ENCODE results near the gene CLMP. TPM values are rescaled to one million over a fixed set of nuclear protein-coding genes. Genes with fewer than 3 reads are reported as not detected.

Gene CLMP
- total RNA-seq, 1 donor from 2014 or later = 6.6 TPM

GRCh38 chr11:123045101-123045500, 149.9 kb downstream of the CLMP start:
- TF ChIP-seq, protein P1, sequence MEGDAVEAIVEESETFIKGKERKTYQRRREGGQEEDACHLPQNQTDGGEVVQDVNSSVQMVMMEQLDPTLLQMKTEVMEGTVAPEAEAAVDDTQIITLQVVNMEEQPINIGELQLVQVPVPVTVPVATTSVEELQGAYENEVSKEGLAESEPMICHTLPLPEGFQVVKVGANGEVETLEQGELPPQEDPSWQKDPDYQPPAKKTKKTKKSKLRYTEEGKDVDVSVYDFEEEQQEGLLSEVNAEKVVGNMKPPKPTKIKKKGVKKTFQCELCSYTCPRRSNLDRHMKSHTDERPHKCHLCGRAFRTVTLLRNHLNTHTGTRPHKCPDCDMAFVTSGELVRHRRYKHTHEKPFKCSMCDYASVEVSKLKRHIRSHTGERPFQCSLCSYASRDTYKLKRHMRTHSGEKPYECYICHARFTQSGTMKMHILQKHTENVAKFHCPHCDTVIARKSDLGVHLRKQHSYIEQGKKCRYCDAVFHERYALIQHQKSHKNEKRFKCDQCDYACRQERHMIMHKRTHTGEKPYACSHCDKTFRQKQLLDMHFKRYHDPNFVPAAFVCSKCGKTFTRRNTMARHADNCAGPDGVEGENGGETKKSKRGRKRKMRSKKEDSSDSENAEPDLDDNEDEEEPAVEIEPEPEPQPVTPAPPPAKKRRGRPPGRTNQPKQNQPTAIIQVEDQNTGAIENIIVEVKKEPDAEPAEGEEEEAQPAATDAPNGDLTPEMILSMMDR (IDR thresholded peaks at IDR 0.05) = no peak
- no peak overlapping the region for H3K27ac Mint-ChIP-seq (ENCODE audit: unreplicated experiment)
- no peaks in the 10 kb centered on the region for H3K27me3 Mint-ChIP-seq (ENCODE audit: low read depth)
- H3K4me1 Mint-ChIP-seq (ENCODE audit: low read depth) = no peaks in the 10 kb centered on the region
- no peak for DNase-seq (ENCODE audit: low spot score)
- no peaks in the 10 kb centered on the region for H3K36me3 Mint-ChIP-seq (ENCODE audit: low read depth)
- no peaks in the 10 kb centered on the region for H3K9me3 Mint-ChIP-seq (ENCODE audit: low read depth)
- H3K4me3 Mint-ChIP-seq (ENCODE audit: unreplicated experiment) = no peak overlapping the region

DNA sequence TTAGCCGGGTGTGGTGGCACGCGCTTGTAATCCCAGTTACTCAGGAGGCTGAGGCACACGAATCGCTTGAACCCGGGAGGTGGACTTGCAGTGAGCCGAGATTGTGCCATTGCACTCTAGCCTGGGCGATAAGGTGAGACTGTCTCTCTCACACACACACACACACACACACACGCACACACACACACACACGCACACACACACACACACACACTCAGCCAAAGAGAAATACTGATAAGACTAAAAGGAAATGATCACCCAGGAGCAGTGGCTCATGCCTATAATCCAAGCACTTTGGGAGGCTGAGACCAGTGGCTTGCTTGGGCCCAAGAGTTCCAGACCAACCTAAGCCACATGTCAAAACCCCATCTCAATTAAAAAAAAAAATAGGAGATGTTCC, 153.9 kb downstream of the CLMP start:
- TF ChIP-seq, protein P1 (IDR thresholded peaks at IDR 0.05) = no peak
- Mint-ChIP-seq H3K27me3 (ENCODE audit: low read depth) (no peaks in the 10 kb centered on the region), H3K4me1 (ENCODE audit: low read depth) (no peaks in the 10 kb centered on the region), H3K27ac (ENCODE audit: unreplicated experiment) (no peak overlapping the region), H3K36me3 (ENCODE audit: low read depth) (no peaks in the 10 kb centered on the region), H3K9me3 (ENCODE audit: low read depth) (no peaks in the 10 kb centered on the region), H3K4me3 (ENCODE audit: unreplicated experiment) (no peak overlapping the region)
- no peak for DNase-seq (ENCODE audit: low spot score)

DNA sequence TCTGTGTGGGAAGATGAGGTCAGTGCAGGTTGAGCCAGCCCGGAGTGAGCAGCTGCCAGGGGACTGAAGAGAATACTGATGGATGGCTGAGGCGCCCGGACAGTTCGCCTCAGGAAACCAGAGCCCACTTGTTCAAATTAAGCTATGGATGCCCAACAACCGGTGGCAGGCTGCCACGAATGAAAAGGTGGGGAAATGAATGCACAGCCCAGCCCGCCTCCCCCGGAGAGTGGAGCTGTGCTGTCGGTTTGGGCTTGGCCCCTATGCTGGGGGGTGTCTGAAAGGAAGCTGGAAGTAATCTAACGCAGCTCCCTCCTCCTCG, 155.0 kb downstream of the CLMP start:
- Mint-ChIP-seq H3K27ac (ENCODE audit: unreplicated experiment) (no peak overlapping the region), H3K4me3 (ENCODE audit: unreplicated experiment) (no peak overlapping the region), H3K9me3 (ENCODE audit: low read depth) (no peaks in the 10 kb centered on the region), H3K4me1 (ENCODE audit: low read depth) (no peaks in the 10 kb centered on the region), H3K27me3 (ENCODE audit: low read depth) (no peaks in the 10 kb centered on the region), H3K36me3 (ENCODE audit: low read depth) (no peaks in the 10 kb centered on the region)
- DNase-seq (ENCODE audit: low spot score) = no peak
- TF ChIP-seq, protein P1 (IDR thresholded peaks at IDR 0.05) = no peak

- TF ChIP-seq, protein P1 (IDR thresholded peaks at IDR 0.05) = no peak
- no peak for DNase-seq (ENCODE audit: low spot score)
- Mint-ChIP-seq H3K27me3 (ENCODE audit: low read depth) (no peaks in the 10 kb centered on the region), H3K9me3 (ENCODE audit: low read depth) (no peaks in the 10 kb centered on the region), H3K36me3 (ENCODE audit: low read depth) (no peaks in the 10 kb centered on the region), H3K4me3 (ENCODE audit: unreplicated experiment) (no peak overlapping the region), H3K4me1 (ENCODE audit: low read depth) (no peaks in the 10 kb centered on the region), H3K27ac (ENCODE audit: unreplicated experiment) (no peak overlapping the region)
These were observed 159.2 kb downstream of the CLMP start for GRCh38 chr11:123035831-123036230.

DNA sequence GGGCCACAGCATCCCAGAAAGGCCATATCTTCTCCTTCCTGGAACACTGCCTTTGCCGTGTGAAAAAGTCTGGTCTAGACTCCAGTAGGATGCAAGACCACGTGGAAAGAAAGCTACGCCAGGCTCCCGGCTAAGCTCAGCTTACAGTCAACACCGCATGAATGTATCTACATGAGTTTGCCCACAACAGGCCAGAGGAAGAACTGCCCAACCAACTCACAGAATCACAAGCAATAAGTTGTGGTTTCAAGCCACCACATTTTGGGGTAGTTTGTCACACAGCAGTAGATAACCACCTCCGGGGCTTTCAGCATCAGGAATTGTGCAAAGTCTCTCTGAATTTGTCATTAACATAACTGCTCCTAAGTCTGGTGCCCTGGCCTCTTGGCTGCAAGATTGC, 160.5 kb downstream of the CLMP start:
- H3K27me3 Mint-ChIP-seq (ENCODE audit: low read depth) = no peaks in the 10 kb centered on the region
- TF ChIP-seq, protein P1 (IDR thresholded peaks at IDR 0.05) = no peak

More for the DNA sequence above, 160.5 kb downstream of the CLMP start:
- H3K4me3 Mint-ChIP-seq (ENCODE audit: unreplicated experiment) = no peak overlapping the region
- H3K27ac Mint-ChIP-seq (ENCODE audit: unreplicated experiment) = no peak overlapping the region
- DNase-seq (ENCODE audit: low spot score) = no peak
- no peaks in the 10 kb centered on the region for H3K4me1 Mint-ChIP-seq (ENCODE audit: low read depth)
- H3K9me3 Mint-ChIP-seq (ENCODE audit: low read depth) = no peaks in the 10 kb centered on the region
- H3K36me3 Mint-ChIP-seq (ENCODE audit: low read depth) = no peaks in the 10 kb centered on the region

All from chondrocyte (in vitro differentiated cells).